A549 (cell line): ENCODE data around the gene S1PR4.

ENCODE experiments used
- CTCF ChIP-seq: fragments of >200 bp; sonication (Bioruptor Twin); formaldehyde crosslinking; IDR thresholded peaks from 3 replicates; pipeline ENCODE4 v1.5.1; 2016
- EP300 ChIP-seq, 2 experiments: fragments of >200 bp; sonication (Bioruptor Twin); formaldehyde crosslinking; IDR thresholded peaks; 2 replicates in 1 of 2; 3 replicates in 1 of 2; pipeline ENCODE4 v1.6.1; 2016 to 2017
- NR3C1 ChIP-seq: fragments of >200 bp; sonication (Bioruptor Twin); formaldehyde crosslinking; IDR thresholded peaks from 3 replicates; pipeline ENCODE4 v1.6.1; 2017
- PBX3 ChIP-seq: IDR thresholded peaks from 2 replicates; pipeline ENCODE4 v1.6.1; 2012
- USF2 ChIP-seq: fragments of 450-650 bp; IDR thresholded peaks from 2 replicates; pipeline ENCODE4 v1.6.1; 2014; ENCODE audit warnings: antibody characterized with exemption

- no peak for TF ChIP-seq PBX3
- no peak for TF ChIP-seq USF2
- no peak for TF ChIP-seq CTCF
- no peak for TF ChIP-seq EP300 (IDR thresholded peaks at IDR 0.05)
- no peak for TF ChIP-seq NR3C1
These were observed 10.9 kb upstream of the S1PR4 start for GRCh38 chr19:3167533-3168272.
